A549 (cell line): Measurements from ENCODE around the gene ZNF774. TPM values are rescaled to one million over a fixed set of nuclear protein-coding genes. Genes with fewer than 3 reads are reported as not detected.

Experiments used
- ATAC-seq, 2 experiments: fragments of 200-7000 bp in 1 of 2; fragments of >200 bp in 1 of 2; cut with Nextera tagmentation in 1 of 2; cut with Tn5 transposase in 1 of 2; 3 replicates each; pipeline versions ENCODE4 v1.8.0 to v1.9.1; 2018 to 2020; ENCODE audit warnings: mild to moderate bottlenecking in 1 of 2, moderate library complexity in 1 of 2
- CTCF ChIA-PET: fragments of 300-600 bp; sonication (Branson Sonifier 250); formaldehyde crosslinking; extraction: SDS; loops from one replicate; lab custom pipeline; 2021; ENCODE audit warnings: antibody characterized with exemption, inconsistent platforms; lab: Yijun Ruan, JAX
- POLR2A ChIA-PET: fragments of 350-600 bp; formaldehyde crosslinking; extraction: SDS; loops from one replicate; lab custom pipeline; 2021; ENCODE audit warnings: antibody characterized with exemption, inconsistent platforms; lab: Yijun Ruan, JAX
- DNase-seq, 2 experiments: peaks; one replicate each; pipeline versions ENCODE4 v3.0.0 to v3.0.0-alpha.2; 2011 to 2016; ENCODE audit warnings: low read depth in 1 of 2, low spot score in 1 of 2
- FAIRE-seq: peaks from 2 replicates; lab custom pipeline; 2011; peaks lifted over from hg19 to GRCh38; lab: Jason Lieb, UNC
- H3K27ac ChIP-seq, 2 experiments: fragments of >200 bp; sonication (Bioruptor Twin); formaldehyde crosslinking; 3 replicates each; pipeline ENCODE4 v1.5.1; 2016 to 2017
- H3K4me1 ChIP-seq: fragments of >200 bp; sonication (Bioruptor Twin); formaldehyde crosslinking; 3 replicates; pipeline ENCODE4 v1.6.1; 2016
- H3K4me2 ChIP-seq: fragments of >200 bp; sonication (Bioruptor Twin); formaldehyde crosslinking; 3 replicates; pipeline ENCODE4 v1.6.1; 2016
- H3K4me3 ChIP-seq: fragments of >200 bp; sonication (Bioruptor Twin); formaldehyde crosslinking; 3 replicates; pipeline ENCODE4 v1.5.1; 2016
- H3K9me3 ChIP-seq: fragments of >200 bp; sonication (Bioruptor Twin); formaldehyde crosslinking; 3 replicates; pipeline ENCODE4 v1.6.1; 2016
- BCL3 ChIP-seq: fragments of >200 bp; sonication (Bioruptor Twin); formaldehyde crosslinking; IDR thresholded peaks from 3 replicates; pipeline ENCODE4 v1.6.1; 2016
- CHD4 ChIP-seq: fragments of 200-600 bp; sonication (generic); IDR thresholded peaks from 2 replicates; pipeline ENCODE4 v1.6.1; 2016; ENCODE audit warnings: antibody characterized with exemption, mild to moderate bottlenecking, borderline replicate concordance
- EHMT2 ChIP-seq: fragments of 200-600 bp; sonication (generic); IDR thresholded peaks from 2 replicates; pipeline ENCODE4 v1.6.1; 2016; ENCODE audit warnings: antibody characterized with exemption, low read depth, mild to moderate bottlenecking, moderate library complexity
- FOSL2 ChIP-seq, 2 experiments: fragments of 450-650 bp in 1 of 2; fragments of >200 bp in 1 of 2; sonication (Bioruptor Twin) in 1 of 2; formaldehyde crosslinking; IDR thresholded peaks; 2 replicates each; pipeline versions ENCODE4 v1.5.0 to v1.6.1; 2016 to 2020; ENCODE audit warnings: mild to moderate bottlenecking in 1 of 2, moderate library complexity in 1 of 2
- FOXS1 ChIP-seq: fragments of 250-450 bp; sonication (Bioruptor Pico); IDR thresholded peaks from 2 replicates; pipeline ENCODE4 v1.5.0; 2020; ENCODE audit warnings: mild to moderate bottlenecking, moderate library complexity
- GATA3 ChIP-seq: IDR thresholded peaks from 2 replicates; pipeline ENCODE4 v1.6.1; 2012; ENCODE audit warnings: borderline replicate concordance
- HDAC2 ChIP-seq: fragments of 200-600 bp; sonication (generic); IDR thresholded peaks from 2 replicates; pipeline ENCODE4 v1.6.1; 2016
- HOXB13 ChIP-seq: fragments of 250-450 bp; sonication (Bioruptor Pico); IDR thresholded peaks from 2 replicates; pipeline ENCODE4 v1.5.0; 2020; ENCODE audit warnings: low read depth, mild to moderate bottlenecking, moderate library complexity
- JUN ChIP-seq, 2 experiments: fragments of >200 bp; sonication (Bioruptor Twin); formaldehyde crosslinking; IDR thresholded peaks; 2 replicates in 1 of 2; 3 replicates in 1 of 2; pipeline ENCODE4 v1.6.1; 2016 to 2017
- JUNB ChIP-seq: fragments of >200 bp; sonication (Bioruptor Twin); formaldehyde crosslinking; IDR thresholded peaks from 2 replicates; pipeline ENCODE4 v1.6.1; 2016
- KDM5A ChIP-seq: fragments of 200-600 bp; sonication (generic); IDR thresholded peaks from 2 replicates; pipeline ENCODE4 v1.6.1; 2016; ENCODE audit warnings: antibody characterized with exemption, mild to moderate bottlenecking
- MAFK ChIP-seq: fragments of 450-650 bp; IDR thresholded peaks from 2 replicates; pipeline ENCODE4 v1.6.1; 2014; ENCODE audit not compliant: partially characterized antibody
- MAX ChIP-seq: IDR thresholded peaks from 2 replicates; pipeline ENCODE4 v1.6.1; 2012
- PHF8 ChIP-seq: fragments of 200-600 bp; sonication (generic); IDR thresholded peaks from 2 replicates; pipeline ENCODE4 v1.6.1; 2016; ENCODE audit warnings: low read depth, mild to moderate bottlenecking, antibody characterized with exemption, moderate library complexity, borderline replicate concordance
- POLR2A ChIP-seq: IDR thresholded peaks from 2 replicates; pipeline ENCODE4 v1.6.1; 2012; ENCODE audit warnings: mild to moderate bottlenecking, low read length
- RAD21 ChIP-seq, 2 experiments: fragments of >200 bp in 1 of 2; sonication (Bioruptor Twin) in 1 of 2; formaldehyde crosslinking in 1 of 2; IDR thresholded peaks in 1 of 2; conservative IDR thresholded peaks in 1 of 2; 2 replicates in 1 of 2; 3 replicates in 1 of 2; pipeline ENCODE4 v1.6.1; 2012 to 2018; ENCODE audit warnings: inconsistent platforms in 1 of 2
- RARB ChIP-seq: fragments of 250-450 bp; sonication (Bioruptor Pico); IDR thresholded peaks from 2 replicates; pipeline ENCODE4 v1.8.0; 2021; ENCODE audit warnings: mild to moderate bottlenecking, moderate library complexity
- RNF2 ChIP-seq: fragments of 200-600 bp; sonication (generic); IDR thresholded peaks from 2 replicates; pipeline ENCODE4 v1.6.1; 2016; ENCODE audit warnings: low read depth, mild to moderate bottlenecking, antibody characterized with exemption, moderate library complexity, borderline replicate concordance
- TFCP2L1 ChIP-seq: fragments of 250-450 bp; sonication (Bioruptor Pico); IDR thresholded peaks from 2 replicates; pipeline ENCODE4 v1.5.0; 2021; ENCODE audit warnings: mild to moderate bottlenecking
- ZFP36 ChIP-seq: fragments of 450-650 bp; IDR thresholded peaks from 2 replicates; pipeline ENCODE4 v1.6.1; 2014; ENCODE audit warnings: borderline replicate concordance; ENCODE audit not compliant: partially characterized antibody
- ZNF302 ChIP-seq: fragments of 250-450 bp; sonication (Bioruptor Pico); IDR thresholded peaks from 2 replicates; pipeline ENCODE4 v1.9.0; 2021; ENCODE audit warnings: inconsistent platforms, mild to moderate bottlenecking, moderate library complexity
- ZSCAN20 ChIP-seq: fragments of 250-450 bp; sonication (Bioruptor Pico); IDR thresholded peaks from 2 replicates; pipeline ENCODE4 v1.8.0; 2022; ENCODE audit warnings: mild to moderate bottlenecking, moderate library complexity
- WGBS: methylation state at CpG from one replicate; pipeline ENCODE4 v1.1.6; 2017; ENCODE audit errors: missing lambda C conversion rate; 5-methylcytosine and 5-hydroxymethylcytosine counted together
- polyA plus RNA-seq, 4 experiments: library from polyadenylated mRNA; depleted of rRNA in 3 of 4; stranded (reverse); fragments of >200 nt; fragmentation: RNase III in 1 of 4; extraction: RNeasy Plus Mini Kit Qiagen cat#74134 plus additional on column Dnase treatment in 1 of 4; gene quantifications; 2 replicates in 3 of 4; 3 replicates in 1 of 4; pipeline ENCODE4 v1.2.3, GENCODE V29; 2011 to 2017
- TF ChIP-seq, protein P1 (sequence below): IDR thresholded peaks from 2 replicates; pipeline ENCODE4 v1.6.1; 2012
- TF ChIP-seq, protein P2 (sequence below): fragments of 450-650 bp; IDR thresholded peaks from 2 replicates; pipeline ENCODE4 v1.6.1; 2014; ENCODE audit warnings: antibody characterized with exemption

Gene ZNF774
- polyA plus RNA-seq, 2 of the 4 experiments (the other 2 are of a cell fraction) = 1.2 to 1.3 TPM

GRCh38 chr15:90367576-90367975, 15.5 kb downstream of the ZNF774 start:
- Histone ChIP-seq H3K4me2 (no peak overlapping the region), H3K4me3 (no peak overlapping the region), H3K4me1 (peaks cover 25% of the 10 kb centered on the region), H3K27ac (no peak overlapping the region), H3K9me3 (no peaks in the 10 kb centered on the region)
- WGBS = 59% methylated on average over 3 of the region's 3 CpGs
- ChIA-PET CTCF (interaction anchor here (0.7 to 3.5 kb wide), 9 partner anchors 7 to 115 kb away, joined by 3 to 29 read pairs (median 4); no protein-coding TSS in a partner anchor), POLR2A (interaction anchor here (1.3 kb wide), 1 partner anchor 21 kb away, joined by 5 read pairs; the partner anchor contains the start of gene IQGAP1)
- ATAC-seq = no peak; a peak in 1 of 6 replicates
- TF ChIP-seq JUNB (no peak), RARB (CRISPR knock-in tag) (no peak), ZFP36 (peak; percentile 4), MAX (no peak)
- DNase-seq = no peak
- FAIRE-seq = no peak

GRCh38 chr15:90375071-90375470, 23.0 kb downstream of the ZNF774 start:
- WGBS = 88% methylated on average over 7 of the region's 7 CpGs
- peaks cover 6% of the 10 kb centered on the region; the same call in 1 of the 3 replicates for H3K9me3 ChIP-seq
- FAIRE-seq (no peak), ATAC-seq (no peak; a peak in 1 of 6 replicates), DNase-seq (no peak)
- TF ChIP-seq MAFK = peak; percentile 93
- TF ChIP-seq, protein P1, sequence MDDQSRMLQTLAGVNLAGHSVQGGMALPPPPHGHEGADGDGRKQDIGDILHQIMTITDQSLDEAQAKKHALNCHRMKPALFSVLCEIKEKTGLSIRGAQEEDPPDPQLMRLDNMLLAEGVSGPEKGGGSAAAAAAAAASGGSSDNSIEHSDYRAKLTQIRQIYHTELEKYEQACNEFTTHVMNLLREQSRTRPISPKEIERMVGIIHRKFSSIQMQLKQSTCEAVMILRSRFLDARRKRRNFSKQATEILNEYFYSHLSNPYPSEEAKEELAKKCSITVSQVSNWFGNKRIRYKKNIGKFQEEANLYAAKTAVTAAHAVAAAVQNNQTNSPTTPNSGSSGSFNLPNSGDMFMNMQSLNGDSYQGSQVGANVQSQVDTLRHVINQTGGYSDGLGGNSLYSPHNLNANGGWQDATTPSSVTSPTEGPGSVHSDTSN = no peak
- TF ChIP-seq, all 56 proteins: peak for 1
- H3K27ac ChIP-seq = no peak overlapping the region
- no peak overlapping the region for H3K4me3 ChIP-seq
- peaks cover 3% of the 10 kb centered on the region; the same call in 1 of the 3 replicates for H3K4me1 ChIP-seq
- no peak overlapping the region for H3K4me2 ChIP-seq
- ChIA-PET POLR2A (interaction anchor here (2.1 kb wide), 1 partner anchor 13 kb away, joined by 10 read pairs; the partner anchor contains the start of gene IQGAP1), CTCF (interaction anchor here (0.6 to 7.0 kb wide), 7 partner anchors 8 to 124 kb away, joined by 3 to 41 read pairs (median 8); no protein-coding TSS in a partner anchor)

DNA sequence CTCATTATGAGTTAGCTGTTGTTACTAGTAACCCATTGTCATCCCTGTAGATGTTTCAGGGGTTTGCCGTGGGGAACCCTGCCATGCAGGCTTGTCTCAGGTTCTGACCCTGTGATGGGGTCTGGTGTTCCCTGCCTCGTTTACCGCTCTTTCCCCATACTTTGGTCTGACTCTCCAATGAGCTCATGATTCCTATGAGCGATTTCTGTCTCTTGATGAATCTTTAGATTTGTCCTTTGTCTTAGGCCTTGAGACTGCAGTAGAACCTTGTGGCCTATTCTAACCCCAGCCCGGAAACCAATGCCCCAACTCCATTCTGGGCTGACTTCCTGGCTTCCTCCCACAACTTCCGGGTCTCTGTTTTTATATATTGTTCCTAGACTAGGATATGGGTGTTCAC, 24.7 kb downstream of the ZNF774 start:
- no peak for TF ChIP-seq MAFK
- no peak for TF ChIP-seq HOXB13 (CRISPR knock-in tag)
- TF ChIP-seq PHF8 = no peak
- no peak for TF ChIP-seq ZNF302
- TF ChIP-seq RARB (CRISPR knock-in tag) = no peak
- no peak for TF ChIP-seq GATA3
- TF ChIP-seq HDAC2 = no peak
- no peak for TF ChIP-seq RNF2
- no peak for TF ChIP-seq CHD4
- TF ChIP-seq RAD21 (conservative IDR thresholded peaks at IDR 0.05 in 1 of 2, IDR thresholded peaks at IDR 0.05 in 1 of 2) = no peak
- TF ChIP-seq TFCP2L1 (CRISPR knock-in tag) = no peak
- no peak for TF ChIP-seq POLR2A
- no peak for TF ChIP-seq FOSL2 (IDR thresholded peaks at IDR 0.05)
- TF ChIP-seq FOSL2 (CRISPR knock-in tag; IDR thresholded peaks at IDR 0.05) = no peak
- Histone ChIP-seq H3K4me1 (peaks cover 3% of the 10 kb centered on the region; the same call in 1 of the 3 replicates), H3K9me3 (peaks cover 6% of the 10 kb centered on the region; the same call in 1 of the 3 replicates), H3K27ac (no peak overlapping the region), H3K4me2 (no peak overlapping the region), H3K4me3 (no peak overlapping the region)
- ChIA-PET POLR2A (interaction anchor here (1.8 kb wide), 1 partner anchor 11 kb away, joined by 4 read pairs; the partner anchor contains the start of gene IQGAP1), CTCF (interaction anchor here (0.5 to 7.0 kb wide), 11 partner anchors 9 to 510 kb away, joined by 3 to 41 read pairs (median 6); no protein-coding TSS in a partner anchor)
- FAIRE-seq (no peak), DNase-seq (no peak), ATAC-seq (no peak)
- 70% methylated on average over 6 of the region's 6 CpGs for WGBS

DNA sequence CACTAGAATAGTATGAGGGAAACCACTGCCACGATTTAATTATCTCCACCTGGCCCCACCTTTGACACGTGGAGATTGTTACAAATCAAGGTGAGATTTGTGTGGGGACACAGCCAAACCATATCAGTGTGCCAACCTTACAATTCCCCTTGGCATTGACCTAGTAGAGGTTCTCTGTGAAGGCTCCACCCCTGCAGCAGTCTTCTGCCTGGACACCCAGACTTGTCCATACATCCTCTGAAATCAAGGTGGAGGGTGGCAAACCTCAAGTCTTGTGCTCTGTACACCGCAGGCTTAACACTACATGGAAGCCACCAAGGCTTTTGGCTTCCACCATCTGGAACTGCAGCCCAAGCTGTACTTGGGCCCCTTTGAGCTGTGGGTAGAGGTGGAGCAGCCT, 27.2 kb downstream of the ZNF774 start:
- no peak overlapping the region for H3K27ac ChIP-seq
- peaks cover 6% of the 10 kb centered on the region; the same call in 1 of the 3 replicates for H3K9me3 ChIP-seq
- ChIA-PET POLR2A (no interaction called here), CTCF (interaction anchor here (1.1 to 7.0 kb wide), 4 partner anchors 15 to 103 kb away, joined by 3 to 41 read pairs (median 12); no protein-coding TSS in a partner anchor)
- DNase-seq (no peak), ATAC-seq (no peak), FAIRE-seq (no peak)
- H3K4me1 ChIP-seq = no peaks in the 10 kb centered on the region
- WGBS = 18% methylated on average over 3 of the region's 3 CpGs
- TF ChIP-seq, protein P2, sequence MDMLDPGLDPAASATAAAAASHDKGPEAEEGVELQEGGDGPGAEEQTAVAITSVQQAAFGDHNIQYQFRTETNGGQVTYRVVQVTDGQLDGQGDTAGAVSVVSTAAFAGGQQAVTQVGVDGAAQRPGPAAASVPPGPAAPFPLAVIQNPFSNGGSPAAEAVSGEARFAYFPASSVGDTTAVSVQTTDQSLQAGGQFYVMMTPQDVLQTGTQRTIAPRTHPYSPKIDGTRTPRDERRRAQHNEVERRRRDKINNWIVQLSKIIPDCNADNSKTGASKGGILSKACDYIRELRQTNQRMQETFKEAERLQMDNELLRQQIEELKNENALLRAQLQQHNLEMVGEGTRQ = no peak
- TF ChIP-seq FOXS1 (CRISPR knock-in tag) (no peak), POLR2A (no peak), JUN (IDR thresholded peaks at IDR 0.05) (no peak), KDM5A (no peak), BCL3 (no peak), EHMT2 (no peak), PHF8 (no peak), RAD21 (conservative IDR thresholded peaks at IDR 0.05 in 1 of 2, IDR thresholded peaks at IDR 0.05 in 1 of 2) (no peak), ZSCAN20 (CRISPR knock-in tag) (no peak)
- no peak overlapping the region for H3K4me2 ChIP-seq
- H3K4me3 ChIP-seq = no peak overlapping the region
